GM10248 (cell line): ENCODE data around the gene CDKN2AIP.
"Not testable (repeated sequence)": the region's sequence is repeated elsewhere in the genome, so short reads cannot be mapped to it uniquely, and the experiment has no call there.

Source experiments
- CTCF ChIA-PET: fragments of 300-600 bp; sonication (Branson Sonifier 250); formaldehyde crosslinking; extraction: SDS; loops from one replicate; lab custom pipeline; 2021; ENCODE audit warnings: antibody characterized with exemption; lab: Yijun Ruan, JAX
- POLR2A ChIA-PET: fragments of 350-650 bp; sonication (Branson Sonifier 250); formaldehyde crosslinking; extraction: SDS; loops from one replicate; lab custom pipeline; 2020; ENCODE audit warnings: antibody characterized with exemption; lab: Yijun Ruan, JAX
- DNase-seq: peaks from one replicate; pipeline ENCODE4 v3.0.0; 2012; ENCODE audit errors: extremely low spot score
- CTCF ChIP-seq: IDR thresholded peaks from 2 replicates; pipeline ENCODE4 v1.5.1; 2012; ENCODE audit warnings: mild to moderate bottlenecking, low read depth; ENCODE audit errors: extremely low read depth, missing control alignments, control extremely low read depth

The CDKN2AIP gene

GRCh38 chr4:183450108-183450507, 5.7 kb downstream of the CDKN2AIP start:
- POLR2A ChIA-PET: no interaction called here
- CTCF ChIA-PET: no interaction called here
- no peak for TF ChIP-seq CTCF
- no peak for DNase-seq

GRCh38 chr4:183455431-183456195, 11.2 kb downstream of the CDKN2AIP start:
- TF ChIP-seq CTCF: no peak
- POLR2A ChIA-PET: no interaction called here
- DNase-seq: no peak
- CTCF ChIA-PET: interaction anchor here (1.3 to 1.8 kb wide), 4 partner anchors 8 to 16 kb away, joined by 3 to 5 read pairs (median 3); no protein-coding TSS in a partner anchor

GRCh38 chr4:183458005-183458404, 13.6 kb downstream of the CDKN2AIP start:
- DNase-seq: no peak
- TF ChIP-seq CTCF: no peak
- CTCF ChIA-PET: no interaction called here
- POLR2A ChIA-PET: no interaction called here

- POLR2A ChIA-PET, DNase-seq: not testable (repeated sequence)
- CTCF ChIA-PET: interaction anchor here (1.4 kb wide), 1 partner anchor 9 kb away, joined by 4 read pairs; no protein-coding TSS in a partner anchor
Measured at GRCh38 chr4:183463903-183464619, 19.6 kb downstream of the CDKN2AIP start.

GRCh38 chr4:183465879-183466278, 21.4 kb downstream of the CDKN2AIP start:
- POLR2A ChIA-PET: not testable (repeated sequence)

GRCh38 chr4:183467246-183467645, 22.8 kb downstream of the CDKN2AIP start:
- ChIA-PET CTCF (no interaction called here), POLR2A (no interaction called here)
- DNase-seq: no peak
- no peak for TF ChIP-seq CTCF

More at GRCh38 chr4:183465879-183466278, 21.4 kb downstream of the CDKN2AIP start:
- CTCF ChIA-PET, DNase-seq: not testable (repeated sequence)

GRCh38 chr4:183468210-183469095, 24.0 kb downstream of the CDKN2AIP start:
- DNase-seq: no peak
- ChIA-PET CTCF (interaction anchor here (1.2 to 1.4 kb wide), 5 partner anchors 13 to 135 kb away, joined by 3 to 4 read pairs (median 3); no protein-coding TSS in a partner anchor), POLR2A (no interaction called here)
- TF ChIP-seq CTCF: no peak
